ENCODE results near the gene ACP6. TPM values are rescaled to one million over a fixed set of nuclear protein-coding genes. Genes with fewer than 3 reads are reported as not detected.

Gene ACP6
- total RNA-seq, 1 donor: 8.6 TPM

Small RNA genes within 50 kb of the gene (small RNA-seq; reads per million reads assigned to genes)
- gene RN7SL261P: not detected

Other genes with a start within 250 kb of the ACP6 start
- 6.7 TPM for gene BCL9, start 129.0 kb downstream of the ACP6 start, total RNA-seq
- not detected for gene GJA5, start 90.1 kb upstream of the ACP6 start, total RNA-seq
- gene GJA8, start 232.3 kb upstream of the ACP6 start, total RNA-seq: not detected